BLaER1 treated with 17β-estradiol and CSF1 and Interleukin-3, amounts not matched to agents 10 nM and 100 nM (cell line): ENCODE data around the gene CENPM.

Experiments used
- H3K27ac ChIP-seq, 11 experiments: shearing (Covaris generic); formaldehyde crosslinking; 2 replicates each; pipeline ENCODE4 v1.8.1; 2022
- H3K27me3 ChIP-seq, 11 experiments: shearing (Covaris generic); formaldehyde crosslinking; 2 replicates each; pipeline ENCODE4 v1.8.1; 2022
- H3K36me3 ChIP-seq, 11 experiments: shearing (Covaris generic); formaldehyde crosslinking; 2 replicates each; pipeline ENCODE4 v1.8.1; 2022
- H3K4me1 ChIP-seq, 10 experiments: shearing (Covaris generic); formaldehyde crosslinking; 2 replicates each; pipeline ENCODE4 v1.8.1; 2022
- H3K4me2 ChIP-seq, 11 experiments: shearing (Covaris generic); formaldehyde crosslinking; 2 replicates each; pipeline ENCODE4 v1.8.1; 2022
- H3K4me3 ChIP-seq, 10 experiments: shearing (Covaris generic); formaldehyde crosslinking; 2 replicates each; pipeline ENCODE4 v1.8.1; 2022
- H3K9ac ChIP-seq, 11 experiments: shearing (Covaris generic); formaldehyde crosslinking; 2 replicates each; pipeline ENCODE4 v1.8.1; 2022
- H3K9me3 ChIP-seq, 11 experiments: shearing (Covaris generic); formaldehyde crosslinking; replicated peaks in 1 of 11; 2 replicates each; pipeline ENCODE4 v1.8.1; 2022
- H4K20me1 ChIP-seq, 11 experiments: shearing (Covaris generic); formaldehyde crosslinking; 2 replicates each; pipeline ENCODE4 v1.8.1; 2022
- Cebpa-rat ChIP-seq, 11 experiments: shearing (Covaris generic); IDR thresholded peaks; 2 replicates each; pipeline ENCODE4 v1.8.1; 2022

Gene CENPM

GRCh38 chr22:41912338-41913039, 34.5 kb downstream of the CENPM start:
- Histone ChIP-seq H3K27ac (no peak overlapping the region), H3K9ac (no peak overlapping the region), H3K4me1 (peaks cover 44 to 60% (median 57%) of the 10 kb centered on the region in 10 experiments), H3K36me3 (peaks cover 0 to 6% (median under 1%) of the 10 kb centered on the region in 11 experiments; a peak in 10 of 22 replicates), H3K9me3 (no peaks in the 10 kb centered on the region), H3K27me3 (peaks cover 92 to 100% (median 97%) of the 10 kb centered on the region in 11 experiments), H4K20me1 (peaks cover 11 to 99% (median 93%) of the 10 kb centered on the region in 11 experiments; a peak in 21 of 22 replicates), H3K4me3 (no peak overlapping the region), H3K4me2 (no peak overlapping the region)
- no peak for TF ChIP-seq Cebpa-rat (IDR thresholded peaks at IDR 0.05)

GRCh38 chr22:41911001-41911611, 35.8 kb downstream of the CENPM start:
- Histone ChIP-seq H3K4me3 (peak overlapping the region; percentile 30 to 61 (median 48); a peak in 15 of 20 replicates), H4K20me1 (peaks cover 18 to 99% (median 95%) of the 10 kb centered on the region in 11 experiments; a peak in 21 of 22 replicates), H3K27me3 (peaks cover 79 to 87% (median 83%) of the 10 kb centered on the region in 11 experiments), H3K9me3 (no peaks in the 10 kb centered on the region), H3K9ac (peak overlapping the region in 7 of 11 experiments; percentile 8 to 57 (median 31); a peak in 7 of 22 replicates), H3K4me2 (peak overlapping the region; percentile 78 to 93 (median 86)), H3K4me1 (peaks cover 43 to 62% (median 58%) of the 10 kb centered on the region in 10 experiments), H3K36me3 (peaks cover 3 to 20% (median 13%) of the 10 kb centered on the region in 11 experiments; a peak in 18 of 22 replicates), H3K27ac (no peak overlapping the region)
- TF ChIP-seq Cebpa-rat (IDR thresholded peaks at IDR 0.05): no peak

DNA sequence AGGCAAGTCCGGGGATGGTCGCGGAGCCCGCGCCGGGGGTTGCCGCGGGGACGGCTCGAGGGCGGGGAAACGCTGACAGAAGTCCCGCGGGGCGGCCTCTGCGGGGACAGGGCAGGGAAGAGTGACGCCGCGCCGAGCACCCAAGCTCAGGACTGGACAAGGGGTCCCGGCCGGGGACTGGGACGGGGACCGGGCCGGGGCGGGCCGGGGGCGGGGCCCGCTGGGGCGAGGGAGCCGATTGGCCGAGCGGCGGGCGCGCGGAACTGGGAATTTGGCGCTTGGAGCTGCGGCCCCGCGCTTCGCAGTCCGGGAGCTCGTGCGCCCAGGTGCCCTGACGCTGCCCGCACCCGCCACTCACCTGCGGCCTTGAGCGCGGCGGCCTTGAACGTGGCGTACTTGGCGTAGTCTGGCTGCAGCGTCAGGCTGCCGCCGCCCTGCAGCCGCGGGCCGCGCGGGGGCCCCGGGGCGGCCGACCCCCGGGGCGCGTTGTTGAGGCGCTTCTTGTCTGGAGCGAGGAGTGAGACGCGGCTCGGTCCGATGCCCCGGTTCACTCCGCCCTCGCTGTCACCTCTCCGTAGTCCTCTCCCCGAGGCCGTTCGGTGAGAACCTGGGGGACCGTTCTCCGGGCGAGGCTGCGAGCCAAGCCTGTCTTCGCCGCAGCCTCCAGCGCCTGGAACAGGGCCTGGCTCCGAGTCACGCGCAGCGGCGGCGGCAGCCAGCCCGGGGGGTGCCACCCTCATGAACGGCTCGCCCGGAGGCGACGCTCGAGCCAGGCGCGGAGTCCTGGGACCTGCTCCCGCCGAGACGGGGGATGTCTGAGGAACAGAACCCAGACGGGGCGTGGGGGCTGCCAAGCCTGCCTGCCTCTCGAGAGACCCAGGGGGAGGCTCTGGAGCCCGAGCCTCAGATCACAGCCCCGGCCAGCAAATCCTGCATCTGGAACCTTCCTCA, 36.6 kb downstream of the CENPM start:
- TF ChIP-seq Cebpa-rat (IDR thresholded peaks at IDR 0.05): no peak
- Histone ChIP-seq H4K20me1 (peaks cover 18 to 99% (median 95%) of the 10 kb centered on the region in 11 experiments; a peak in 21 of 22 replicates), H3K27me3 (peaks cover 71 to 79% (median 75%) of the 10 kb centered on the region in 11 experiments), H3K4me2 (peak overlapping the region; percentile 78 to 93 (median 86)), H3K27ac (no peak overlapping the region), H3K9ac (peak overlapping the region in 8 of 11 experiments; percentile 8 to 57 (median 32); a peak in 12 of 22 replicates), H3K36me3 (peaks cover 8 to 28% (median 20%) of the 10 kb centered on the region in 11 experiments), H3K9me3 (no peaks in the 10 kb centered on the region), H3K4me3 (peak overlapping the region; percentile 30 to 61 (median 48); a peak in 19 of 20 replicates), H3K4me1 (peaks cover 43 to 58% (median 55%) of the 10 kb centered on the region in 10 experiments)

GRCh38 chr22:41909310-41910049, 37.5 kb downstream of the CENPM start:
- peaks cover 63 to 70% (median 67%) of the 10 kb centered on the region in 11 experiments for H3K27me3 ChIP-seq
- peak overlapping the region; percentile 78 to 93 (median 86) for H3K4me2 ChIP-seq
- peak overlapping the region; percentile 30 to 61 (median 44); a peak in 14 of 20 replicates for H3K4me3 ChIP-seq
- H3K9ac ChIP-seq: peak overlapping the region in 4 of 11 experiments; percentile 28 to 37 (median 32); a peak in 2 of 22 replicates
- H3K36me3 ChIP-seq: peaks cover 16 to 36% (median 29%) of the 10 kb centered on the region in 11 experiments
- peaks cover 18 to 99% (median 93%) of the 10 kb centered on the region in 11 experiments; a peak in 21 of 22 replicates for H4K20me1 ChIP-seq
- H3K27ac ChIP-seq: no peak overlapping the region
- peaks cover 40 to 51% (median 48%) of the 10 kb centered on the region in 10 experiments for H3K4me1 ChIP-seq
- TF ChIP-seq Cebpa-rat (IDR thresholded peaks at IDR 0.05): no peak
- H3K9me3 ChIP-seq: no peaks in the 10 kb centered on the region

GRCh38 chr22:41908411-41909309, 38.3 kb downstream of the CENPM start:
- Histone ChIP-seq H3K9me3 (no peaks in the 10 kb centered on the region), H3K36me3 (peaks cover 24 to 45% (median 37%) of the 10 kb centered on the region in 11 experiments), H3K4me2 (peak overlapping the region; percentile 47 to 93 (median 83)), H3K27me3 (peaks cover 55 to 62% (median 58%) of the 10 kb centered on the region in 11 experiments), H4K20me1 (peaks cover 18 to 98% (median 92%) of the 10 kb centered on the region in 11 experiments; a peak in 21 of 22 replicates), H3K27ac (peak overlapping the region in 2 of 11 experiments; percentile 11 to 26; a peak in 1 of 22 replicates), H3K9ac (peak overlapping the region in 4 of 11 experiments; percentile 30 to 38 (median 32); a peak in 3 of 22 replicates), H3K4me3 (no peak overlapping the region), H3K4me1 (peaks cover 34 to 45% (median 42%) of the 10 kb centered on the region in 10 experiments)
- TF ChIP-seq Cebpa-rat (IDR thresholded peaks at IDR 0.05): no peak

GRCh38 chr22:41907436-41908401, 39.2 kb downstream of the CENPM start:
- no peaks in the 10 kb centered on the region for H3K9me3 ChIP-seq
- H3K4me1 ChIP-seq: peaks cover 34 to 45% (median 42%) of the 10 kb centered on the region in 10 experiments
- H4K20me1 ChIP-seq: peaks cover 18 to 100% (median 92%) of the 10 kb centered on the region in 11 experiments; a peak in 21 of 22 replicates
- peaks cover 34 to 54% (median 47%) of the 10 kb centered on the region in 11 experiments for H3K36me3 ChIP-seq
- TF ChIP-seq Cebpa-rat (IDR thresholded peaks at IDR 0.05): no peak
- peak overlapping the region in 2 of 11 experiments; percentile 11 to 26; a peak in 1 of 22 replicates for H3K27ac ChIP-seq
- H3K4me2 ChIP-seq: peak overlapping the region; percentile 47 to 93 (median 83)
- H3K9ac ChIP-seq: peak overlapping the region in 4 of 11 experiments; percentile 30 to 38 (median 32); a peak in 2 of 22 replicates
- H3K27me3 ChIP-seq: peaks cover 45 to 53% (median 49%) of the 10 kb centered on the region in 11 experiments
- H3K4me3 ChIP-seq: no peak overlapping the region
